CD8-positive, alpha-beta memory T cell (primary cell): Measurements from ENCODE around the gene TOR2A. TPM values are rescaled to one million over a fixed set of nuclear protein-coding genes. Genes with fewer than 3 reads are reported as not detected.

Experiments
- CTCF ChIA-PET: fragments of 350-600 bp; sonication (Branson Sonifier 250); formaldehyde crosslinking; loops from one replicate; lab custom pipeline; 2021; ENCODE audit warnings: antibody characterized with exemption; lab: Charles Lee
- POLR2A ChIA-PET: fragments of 350-600 bp; sonication (Branson Sonifier 250); formaldehyde crosslinking; loops from one replicate; lab custom pipeline; 2021; ENCODE audit warnings: antibody characterized with exemption; lab: Charles Lee
- DNase-seq, 5 donors: peaks; one replicate each; pipeline versions ENCODE4 v3.0.0 to v3.0.0-alpha.2; 2020 to 2022; ENCODE audit warnings: mixed read lengths in 1 of 5
- H3K27ac ChIP-seq: one replicate; pipeline ENCODE4 v1.7.0; 2013; ENCODE audit warnings: low read depth, mild to moderate bottlenecking, low read length, moderate library complexity
- H3K27me3 ChIP-seq: 2 replicates; pipeline ENCODE4 v1.7.0; 2013; ENCODE audit warnings: low read length, mild to moderate bottlenecking; ENCODE audit not compliant: insufficient read depth, poor library complexity, severe bottlenecking
- H3K36me3 ChIP-seq: 2 replicates; pipeline ENCODE4 v1.7.0; 2013; ENCODE audit warnings: mild to moderate bottlenecking, low read length, moderate library complexity; ENCODE audit not compliant: insufficient read depth
- H3K4me1 ChIP-seq: 2 replicates; pipeline ENCODE4 v1.7.0; 2013; ENCODE audit warnings: mild to moderate bottlenecking, low read length, moderate library complexity; ENCODE audit not compliant: insufficient read depth
- H3K4me3 ChIP-seq: 2 replicates; pipeline ENCODE4 v1.7.0; 2013; ENCODE audit warnings: mild to moderate bottlenecking, low read length
- H3K9me3 ChIP-seq: 2 replicates; pipeline ENCODE4 v1.7.0; 2013; ENCODE audit warnings: mild to moderate bottlenecking, low read length
- H3K27ac Mint-ChIP-seq, 8 donors: one replicate each; pipeline ENCODE4 v1.8.0; 2020 to 2021; ENCODE audit warnings: mixed read lengths in 8 of 8, mild to moderate bottlenecking in 6 of 8, inconsistent platforms in 3 of 8, moderate library complexity in 3 of 8
- H3K27me3 Mint-ChIP-seq, 2 donors: one replicate each; pipeline ENCODE4 v1.8.0; 2020 to 2021; ENCODE audit warnings: mixed read lengths in 2 of 2, mild to moderate bottlenecking in 1 of 2, moderate library complexity in 1 of 2
- H3K36me3 Mint-ChIP-seq, 3 donors: one replicate each; pipeline ENCODE4 v1.8.0; 2020 to 2021; ENCODE audit warnings: mixed read lengths in 3 of 3, inconsistent platforms in 1 of 3, mild to moderate bottlenecking in 1 of 3
- H3K4me1 Mint-ChIP-seq, 3 donors: one replicate each; pipeline ENCODE4 v1.8.0; 2020 to 2021; ENCODE audit warnings: mixed read lengths in 3 of 3, inconsistent platforms in 1 of 3, mild to moderate bottlenecking in 1 of 3
- H3K4me3 Mint-ChIP-seq, 7 donors: one replicate each; pipeline ENCODE4 v1.8.0; 2020 to 2021; ENCODE audit warnings: mixed read lengths in 7 of 7, mild to moderate bottlenecking in 6 of 7, moderate library complexity in 4 of 7, inconsistent platforms in 2 of 7
- H3K9me3 Mint-ChIP-seq, 5 donors: one replicate each; pipeline ENCODE4 v1.8.0; 2020 to 2022; ENCODE audit warnings: mixed read lengths in 5 of 5, mild to moderate bottlenecking in 3 of 5, moderate library complexity in 2 of 5, inconsistent platforms in 1 of 5
- polyA plus RNA-seq: library from polyadenylated mRNA; unstranded; fragments of 300-500 nt; fragmentation: Illumina TruSeq; gene quantifications from one replicate; pipeline ENCODE4 v1.2.3, GENCODE V29; 2021
- total RNA-seq, 2 experiments: library from RNA; stranded (reverse); gene quantifications; one replicate each; pipeline ENCODE4 v1.2.3, GENCODE V29; 2021

TOR2A gene
- total and polyA plus RNA-seq, 3 experiments from 2014 or later = 30.7 to 37.0 (median 33.7) TPM

DNA sequence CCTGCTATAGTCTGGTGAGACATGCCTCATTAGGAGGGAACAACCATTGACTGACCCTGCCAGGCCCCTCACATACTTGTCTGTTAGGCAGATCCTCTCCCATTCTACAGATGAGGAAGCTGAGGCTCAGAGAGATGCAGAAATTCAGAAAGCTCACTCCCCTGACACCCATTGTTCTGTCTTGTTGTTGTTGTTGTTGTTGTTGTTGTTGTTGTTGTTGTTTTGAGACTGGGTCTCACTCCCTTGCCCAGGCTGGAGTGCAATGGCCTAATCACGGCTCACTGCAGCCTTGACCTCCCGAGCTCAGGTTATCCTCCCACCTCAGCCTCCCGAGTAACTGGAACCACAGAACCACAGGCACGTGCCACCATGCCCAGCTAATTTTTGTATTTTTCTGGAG lies 41.4 kb downstream of the TOR2A start:
- CTCF ChIA-PET = no interaction called here
- Mint-ChIP-seq H3K4me1 (peaks cover 0 to 6% (median 0%) of the 10 kb centered on the region in 3 donors), H3K27ac (no peak overlapping the region), H3K9me3 (no peaks in the 10 kb centered on the region), H3K27me3 (peaks cover 0 to 2% of the 10 kb centered on the region in 2 donors), H3K4me3 (peak overlapping the region in 1 of 7 donors; percentile 45), H3K36me3 (peaks cover 0 to 20% (median 0%) of the 10 kb centered on the region in 3 donors)
- Histone ChIP-seq H3K27me3 (no peaks in the 10 kb centered on the region), H3K36me3 (no peaks in the 10 kb centered on the region), H3K4me1 (peaks cover under 1% of the 10 kb centered on the region), H3K9me3 (no peaks in the 10 kb centered on the region), H3K27ac (no peak overlapping the region), H3K4me3 (no peak overlapping the region)
- POLR2A ChIA-PET = interaction anchor here (0.7 kb wide), 1 partner anchor 226 kb away, joined by 3 read pairs; no protein-coding TSS in a partner anchor
- no peak for DNase-seq

DNA sequence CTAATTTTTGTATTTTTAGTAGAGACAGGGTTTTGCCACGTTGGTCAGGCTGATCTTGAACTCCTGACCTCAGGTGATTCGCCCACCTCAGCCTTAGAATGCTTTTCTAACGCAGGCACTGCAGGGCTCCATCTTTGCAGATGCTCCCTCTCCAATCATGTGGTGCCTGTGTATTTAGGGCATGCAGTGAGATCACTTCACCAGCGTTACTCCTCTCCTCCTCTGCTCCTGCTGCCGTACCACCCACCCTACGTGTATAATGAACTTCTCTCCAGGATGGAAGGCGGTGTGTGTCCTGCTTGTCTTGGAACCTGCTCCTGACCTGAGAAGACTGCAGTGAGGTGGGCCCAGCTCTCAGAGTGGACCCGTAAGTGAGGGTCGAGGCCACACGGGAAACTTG lies 42.0 kb downstream of the TOR2A start:
- H3K4me3 ChIP-seq = no peak overlapping the region
- no peak overlapping the region for H3K27ac ChIP-seq
- ChIA-PET CTCF (interaction anchor here (0.9 kb wide), 1 partner anchor 36 kb away, joined by 3 read pairs; no protein-coding TSS in a partner anchor), POLR2A (no interaction called here)
- no peaks in the 10 kb centered on the region for H3K27me3 ChIP-seq
- no peaks in the 10 kb centered on the region for H3K4me1 ChIP-seq
- Mint-ChIP-seq H3K4me1 (peaks cover 0 to 4% (median 0%) of the 10 kb centered on the region in 3 donors), H3K4me3 (no peak overlapping the region), H3K9me3 (no peaks in the 10 kb centered on the region), H3K27me3 (peaks cover 0 to 4% of the 10 kb centered on the region in 2 donors), H3K36me3 (peaks cover 0 to 20% (median 0%) of the 10 kb centered on the region in 3 donors), H3K27ac (no peak overlapping the region)
- DNase-seq = no peak
- no peaks in the 10 kb centered on the region for H3K36me3 ChIP-seq
- H3K9me3 ChIP-seq = no peaks in the 10 kb centered on the region

DNA sequence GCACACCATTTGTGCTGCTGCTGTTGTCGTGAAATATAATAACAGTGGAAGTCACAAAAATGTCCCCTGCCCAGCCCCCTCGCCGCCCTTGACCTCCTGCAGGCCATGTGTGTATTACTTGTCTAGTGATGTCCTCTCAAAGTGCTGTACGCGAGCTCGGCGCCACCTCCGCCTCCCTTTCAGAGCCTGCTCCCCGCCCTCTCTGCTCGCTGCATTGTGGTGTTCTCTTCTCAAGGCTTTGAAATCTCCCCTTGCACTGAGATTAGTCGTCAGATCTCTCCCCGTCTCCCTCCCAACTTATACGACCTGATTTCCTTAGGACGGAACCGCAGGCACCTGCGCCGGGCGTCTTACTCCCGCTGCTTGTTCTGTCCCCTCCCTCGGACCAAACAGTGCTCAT lies 43.0 kb downstream of the TOR2A start:
- no peaks in the 10 kb centered on the region for H3K36me3 ChIP-seq
- no peak overlapping the region for H3K4me3 ChIP-seq
- H3K27me3 ChIP-seq = no peaks in the 10 kb centered on the region
- H3K9me3 ChIP-seq = no peaks in the 10 kb centered on the region
- ChIA-PET CTCF (interaction anchor here (0.9 kb wide), 1 partner anchor 35 kb away, joined by 3 read pairs; no protein-coding TSS in a partner anchor), POLR2A (no interaction called here)
- Mint-ChIP-seq H3K4me1 (no peaks in the 10 kb centered on the region), H3K9me3 (no peaks in the 10 kb centered on the region), H3K27me3 (peaks cover 0 to 4% of the 10 kb centered on the region in 2 donors), H3K27ac (peak overlapping the region in 1 of 8 donors; percentile 17), H3K36me3 (peaks cover 0 to 22% (median 0%) of the 10 kb centered on the region in 3 donors), H3K4me3 (no peak overlapping the region)
- no peak for DNase-seq
- no peak overlapping the region for H3K27ac ChIP-seq
- H3K4me1 ChIP-seq = no peaks in the 10 kb centered on the region

GRCh38 chr9:127690735-127691134 lies 44.4 kb downstream of the TOR2A start:
- CTCF ChIA-PET = no interaction called here
- Histone ChIP-seq H3K27me3 (no peaks in the 10 kb centered on the region), H3K9me3 (no peaks in the 10 kb centered on the region), H3K4me3 (no peak overlapping the region), H3K27ac (no peak overlapping the region), H3K4me1 (no peaks in the 10 kb centered on the region), H3K36me3 (no peaks in the 10 kb centered on the region)
- no peak for DNase-seq
- Mint-ChIP-seq H3K9me3 (no peaks in the 10 kb centered on the region), H3K36me3 (peaks cover 0 to 22% (median 2%) of the 10 kb centered on the region in 3 donors), H3K27ac (peak overlapping the region in 1 of 8 donors; percentile 75), H3K4me3 (no peak overlapping the region), H3K4me1 (no peaks in the 10 kb centered on the region), H3K27me3 (peaks cover 0 to 4% of the 10 kb centered on the region in 2 donors)
- POLR2A ChIA-PET = interaction anchor here (0.6 kb wide), 1 partner anchor 231 kb away, joined by 3 read pairs; no protein-coding TSS in a partner anchor

GRCh38 chr9:127689329-127690000 lies 45.6 kb downstream of the TOR2A start:
- no peak overlapping the region for H3K4me3 ChIP-seq
- no peaks in the 10 kb centered on the region for H3K9me3 Mint-ChIP-seq
- peak overlapping the region in 2 of 8 donors; percentile 38 to 56 for H3K27ac Mint-ChIP-seq
- H3K36me3 Mint-ChIP-seq = peaks cover 0 to 22% (median 2%) of the 10 kb centered on the region in 3 donors
- peak in 1 of 5 donors; percentile 13 for DNase-seq
- no peaks in the 10 kb centered on the region for H3K9me3 ChIP-seq
- no peaks in the 10 kb centered on the region for H3K4me1 Mint-ChIP-seq
- no peak overlapping the region for H3K4me3 Mint-ChIP-seq
- H3K27me3 Mint-ChIP-seq = peaks cover 0 to 4% of the 10 kb centered on the region in 2 donors
- no peaks in the 10 kb centered on the region for H3K4me1 ChIP-seq
- H3K36me3 ChIP-seq = no peaks in the 10 kb centered on the region
- no peaks in the 10 kb centered on the region for H3K27me3 ChIP-seq
- ChIA-PET POLR2A (no interaction called here), CTCF (interaction anchor here (1.1 kb wide), 1 partner anchor 102 kb away, joined by 3 read pairs; no protein-coding TSS in a partner anchor)
- no peak overlapping the region for H3K27ac ChIP-seq

GRCh38 chr9:127686461-127687393 lies 48.4 kb downstream of the TOR2A start:
- Mint-ChIP-seq H3K4me3 (no peak overlapping the region), H3K4me1 (no peaks in the 10 kb centered on the region), H3K27ac (peak overlapping the region in 4 of 8 donors; percentile 23 to 63 (median 38)), H3K9me3 (no peaks in the 10 kb centered on the region), H3K36me3 (peaks cover 0 to 26% (median 5%) of the 10 kb centered on the region in 3 donors), H3K27me3 (peaks cover 0 to 2% of the 10 kb centered on the region in 2 donors)
- Histone ChIP-seq H3K27ac (no peak overlapping the region), H3K36me3 (no peaks in the 10 kb centered on the region), H3K4me1 (no peaks in the 10 kb centered on the region), H3K9me3 (no peaks in the 10 kb centered on the region), H3K4me3 (no peak overlapping the region), H3K27me3 (no peaks in the 10 kb centered on the region)
- POLR2A ChIA-PET = no interaction called here
- no peak for DNase-seq
- CTCF ChIA-PET = interaction anchor here (1.0 to 1.5 kb wide), 2 partner anchors 48 to 101 kb away, joined by 3 read pairs; partner anchors contain the start of gene TOR2A

DNA sequence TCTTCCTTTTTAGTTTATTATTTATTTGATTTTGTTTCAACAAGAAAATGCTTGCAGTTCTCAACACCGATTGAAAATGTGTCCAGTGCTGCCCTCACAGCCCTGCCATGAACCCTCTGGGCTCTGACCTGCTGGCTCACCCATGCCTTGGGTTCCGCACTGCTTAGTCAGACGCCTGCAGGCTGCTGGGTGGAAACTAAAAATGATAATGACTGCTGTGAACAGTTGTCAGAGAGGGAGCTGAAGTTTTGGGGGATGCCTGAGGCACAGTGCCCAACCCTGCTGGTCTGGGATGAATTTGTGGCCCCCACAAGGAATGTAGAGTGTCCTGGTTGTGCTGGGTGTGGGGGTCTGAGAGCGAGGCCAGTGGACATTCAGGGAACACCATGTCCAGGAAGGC lies 50.5 kb downstream of the TOR2A start:
- no peaks in the 10 kb centered on the region for H3K36me3 ChIP-seq
- H3K27me3 Mint-ChIP-seq = peaks cover 0 to 2% of the 10 kb centered on the region in 2 donors
- H3K4me3 Mint-ChIP-seq = no peak overlapping the region
- H3K4me1 Mint-ChIP-seq = no peaks in the 10 kb centered on the region
- CTCF ChIA-PET = no interaction called here
- POLR2A ChIA-PET = no interaction called here
- H3K4me3 ChIP-seq = no peak overlapping the region
- H3K9me3 Mint-ChIP-seq = no peaks in the 10 kb centered on the region
- no peak overlapping the region for H3K27ac ChIP-seq
- no peak overlapping the region for H3K27ac Mint-ChIP-seq
- H3K27me3 ChIP-seq = no peaks in the 10 kb centered on the region
- no peaks in the 10 kb centered on the region for H3K4me1 ChIP-seq
- DNase-seq = no peak
- H3K9me3 ChIP-seq = no peaks in the 10 kb centered on the region
- peaks cover 0 to 24% (median 6%) of the 10 kb centered on the region in 3 donors for H3K36me3 Mint-ChIP-seq
